ENCODE measurements around the gene ARID3B.

The ARID3B gene

DNA sequence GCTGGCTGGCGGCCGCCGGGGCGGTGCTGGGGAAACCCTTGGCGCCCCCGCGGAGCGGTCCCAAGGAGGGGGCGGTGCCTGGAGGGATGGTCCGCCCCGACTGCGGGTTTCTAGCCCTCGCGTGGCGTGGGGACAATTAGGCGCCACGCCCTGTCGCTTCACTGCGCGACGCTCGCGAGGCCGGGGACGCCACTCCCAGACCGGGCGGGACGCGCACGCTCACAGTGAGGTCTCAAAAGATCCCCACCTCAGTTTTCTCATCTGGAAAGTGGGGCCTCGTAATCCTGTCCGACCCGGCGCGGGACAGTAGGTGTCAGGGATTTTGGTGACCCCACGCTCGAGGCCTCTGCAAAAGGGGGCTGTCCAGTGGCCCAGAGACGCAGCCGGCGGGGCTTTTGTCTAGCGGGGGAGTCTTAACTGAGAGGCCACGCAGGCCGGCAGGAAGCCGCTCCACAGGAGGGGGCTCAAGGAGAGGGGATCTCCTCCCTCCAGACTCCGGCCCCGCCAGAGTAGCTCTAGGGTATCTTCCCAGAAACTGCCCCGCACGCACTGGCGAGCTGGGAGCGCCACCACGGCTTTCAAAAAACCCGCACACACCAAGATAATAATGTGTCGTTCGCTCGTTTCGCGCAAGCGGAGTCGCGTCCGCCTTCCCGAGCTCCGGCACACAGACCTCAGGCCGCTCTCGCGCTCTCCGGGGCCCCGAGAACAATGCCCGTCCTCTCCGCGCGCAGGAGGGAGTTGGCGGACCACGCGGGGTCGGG, 73.9 kb downstream of the ARID3B start:
- DNase-seq (ENCODE audit: low read depth): peak; percentile 67
- TF ChIP-seq, protein P1, sequence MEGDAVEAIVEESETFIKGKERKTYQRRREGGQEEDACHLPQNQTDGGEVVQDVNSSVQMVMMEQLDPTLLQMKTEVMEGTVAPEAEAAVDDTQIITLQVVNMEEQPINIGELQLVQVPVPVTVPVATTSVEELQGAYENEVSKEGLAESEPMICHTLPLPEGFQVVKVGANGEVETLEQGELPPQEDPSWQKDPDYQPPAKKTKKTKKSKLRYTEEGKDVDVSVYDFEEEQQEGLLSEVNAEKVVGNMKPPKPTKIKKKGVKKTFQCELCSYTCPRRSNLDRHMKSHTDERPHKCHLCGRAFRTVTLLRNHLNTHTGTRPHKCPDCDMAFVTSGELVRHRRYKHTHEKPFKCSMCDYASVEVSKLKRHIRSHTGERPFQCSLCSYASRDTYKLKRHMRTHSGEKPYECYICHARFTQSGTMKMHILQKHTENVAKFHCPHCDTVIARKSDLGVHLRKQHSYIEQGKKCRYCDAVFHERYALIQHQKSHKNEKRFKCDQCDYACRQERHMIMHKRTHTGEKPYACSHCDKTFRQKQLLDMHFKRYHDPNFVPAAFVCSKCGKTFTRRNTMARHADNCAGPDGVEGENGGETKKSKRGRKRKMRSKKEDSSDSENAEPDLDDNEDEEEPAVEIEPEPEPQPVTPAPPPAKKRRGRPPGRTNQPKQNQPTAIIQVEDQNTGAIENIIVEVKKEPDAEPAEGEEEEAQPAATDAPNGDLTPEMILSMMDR (IDR thresholded peaks at IDR 0.05; ENCODE audit: low read length, missing control alignments): no peak
- peak overlapping the region; percentile 99 for H3K4me3 ChIP-seq (replicated peaks; ENCODE audit: low read depth, low read length)

DNA sequence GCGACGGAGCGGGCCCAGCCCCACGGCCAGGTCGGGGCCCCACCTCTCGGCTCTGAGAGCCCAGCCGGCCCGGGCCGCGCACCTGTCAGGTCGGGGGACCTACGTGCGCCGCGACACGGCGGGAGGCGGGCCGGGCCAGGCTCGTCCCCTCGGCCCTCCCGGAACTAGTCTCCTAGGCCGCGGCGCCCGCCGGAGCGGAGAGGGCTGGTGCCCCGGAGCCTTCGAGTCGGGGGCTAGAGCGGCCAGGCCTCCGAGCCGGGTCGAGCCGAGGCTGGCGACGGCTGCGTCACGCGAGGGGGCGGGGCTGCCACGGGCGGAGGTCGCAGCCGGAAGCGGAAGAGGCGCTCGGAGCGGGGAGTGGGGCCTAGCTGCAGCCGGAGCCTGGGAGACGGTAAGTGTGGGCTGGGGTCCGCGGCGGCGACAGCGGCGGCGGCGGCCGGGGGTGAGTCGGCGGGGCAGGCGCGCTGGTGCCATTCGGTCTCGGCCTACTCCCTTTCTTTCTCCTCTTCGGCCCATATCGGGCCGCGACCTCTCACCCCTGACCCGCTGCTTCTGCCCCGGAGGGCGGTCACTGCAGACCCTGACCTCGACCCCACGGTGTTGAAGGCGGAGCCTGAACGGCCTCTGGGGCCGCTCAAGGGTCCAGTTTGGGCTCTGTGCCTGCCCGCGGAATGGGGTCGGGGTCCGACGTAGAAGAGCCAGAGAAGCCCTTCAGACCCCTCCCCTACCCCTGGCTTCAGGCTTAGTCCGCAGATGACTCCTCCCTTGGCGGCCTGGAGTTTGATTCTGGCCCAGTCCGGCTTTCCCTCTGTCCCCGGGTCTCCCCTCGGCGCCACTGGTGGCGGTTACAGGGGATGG, 74.7 kb downstream of the ARID3B start, which contains the start of gene CLK3:
Gene CLK3 (plus strand): TSS at position 329 of the 858 bp plus-strand sequence. CDS start 3,361 bp downstream, outside the sequence.
- H3K4me3 ChIP-seq (replicated peaks; ENCODE audit: low read depth, low read length): peak within 1 kb of the TSS; percentile 99
- TF ChIP-seq, protein P1 (IDR thresholded peaks at IDR 0.05; ENCODE audit: low read length, missing control alignments): no peak
- DNase-seq (ENCODE audit: low read depth): peak; percentile 92

DNA sequence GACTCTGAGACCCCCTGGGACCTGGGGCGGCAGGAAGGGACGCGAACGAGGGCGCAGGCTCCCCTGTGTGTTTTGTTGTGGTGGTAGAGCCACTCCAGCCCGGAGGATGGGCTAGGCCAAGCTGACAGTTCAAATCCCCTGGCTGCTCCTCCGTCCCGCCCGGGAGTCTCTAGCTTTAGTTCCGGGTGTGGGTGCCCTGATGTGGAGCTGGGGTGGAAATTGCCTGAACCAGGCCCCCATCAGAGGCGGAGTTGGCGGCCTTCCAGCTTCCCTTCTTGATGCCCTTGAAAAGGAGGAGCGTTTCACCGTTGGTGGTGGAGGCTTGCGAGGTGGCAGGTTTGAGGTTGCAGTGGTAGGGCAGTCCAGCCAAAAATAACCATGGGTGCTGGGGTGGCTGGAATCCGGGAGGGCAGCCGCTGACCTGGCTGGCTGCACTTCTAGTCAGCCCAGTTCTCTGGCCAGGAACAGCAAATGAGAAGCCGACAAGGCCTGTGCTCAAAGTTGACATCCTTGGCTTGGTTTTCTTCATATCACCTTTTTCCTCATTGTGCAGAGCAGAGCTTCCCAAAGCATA, 75.4 kb downstream of the ARID3B start:
- DNase-seq (ENCODE audit: low read depth): peak; percentile 69
- H3K4me3 ChIP-seq (replicated peaks; ENCODE audit: low read depth, low read length): peak overlapping the region; percentile 99
- TF ChIP-seq, protein P1 (IDR thresholded peaks at IDR 0.05; ENCODE audit: low read length, missing control alignments): no peak

DNA sequence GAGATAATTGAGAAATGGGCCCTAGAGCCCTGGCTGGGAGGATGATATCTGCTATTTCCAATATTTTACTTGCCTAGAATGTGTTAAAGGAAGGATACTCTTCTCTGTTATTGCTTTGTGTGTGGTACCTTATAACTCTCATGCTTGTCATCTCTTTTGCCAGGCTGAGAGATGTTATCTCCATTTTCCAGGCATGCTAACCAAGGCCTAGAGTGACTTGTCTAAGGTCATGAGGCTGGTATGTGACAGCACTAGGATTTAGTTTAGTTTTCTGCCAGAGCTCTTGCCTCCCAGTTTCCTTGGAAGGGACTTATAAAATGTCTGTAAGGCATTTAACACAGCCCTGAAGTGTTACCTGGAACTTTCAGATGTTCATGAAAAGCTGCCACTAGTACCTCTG, 76.0 kb downstream of the ARID3B start:
- no peak for DNase-seq (ENCODE audit: low read depth)
- peak overlapping the region; percentile 99 for H3K4me3 ChIP-seq (replicated peaks; ENCODE audit: low read depth, low read length)
- TF ChIP-seq, protein P1 (IDR thresholded peaks at IDR 0.05; ENCODE audit: low read length, missing control alignments): no peak

DNA sequence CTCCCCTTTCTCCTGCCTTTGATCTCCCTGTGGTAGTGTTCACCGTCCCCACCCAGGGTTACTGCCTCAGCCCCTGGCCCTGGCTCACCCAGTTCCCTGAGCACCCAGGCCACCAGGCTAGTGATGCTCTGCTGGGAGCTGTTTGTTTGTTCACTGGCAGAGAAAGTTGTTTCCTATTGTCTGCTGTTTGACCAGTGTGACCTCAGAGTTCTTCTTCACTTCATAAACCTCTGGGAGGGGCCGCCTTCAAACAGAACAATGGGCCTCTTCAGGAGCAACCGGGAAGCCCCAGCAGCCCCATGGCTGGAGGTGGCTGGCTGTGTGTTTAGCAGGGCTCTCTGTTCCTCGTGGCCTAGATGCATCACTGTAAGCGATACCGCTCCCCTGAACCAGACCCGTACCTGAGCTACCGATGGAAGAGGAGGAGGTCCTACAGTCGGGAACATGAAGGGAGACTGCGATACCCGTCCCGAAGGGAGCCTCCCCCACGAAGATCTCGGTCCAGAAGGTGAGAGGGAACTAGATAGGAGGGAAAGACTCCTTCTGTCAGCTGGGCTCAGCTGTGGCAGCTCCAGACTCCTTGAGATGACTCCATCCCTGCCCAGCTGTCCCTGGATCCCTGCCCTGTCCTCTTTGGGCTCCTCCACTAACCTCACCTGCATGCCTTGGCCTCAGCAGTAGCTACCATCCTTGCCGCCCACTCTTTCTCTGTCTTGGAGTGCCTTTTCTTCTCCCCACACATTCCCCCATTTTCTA, 78.0 kb downstream of the ARID3B start:
- no peak overlapping the region for H3K4me3 ChIP-seq (replicated peaks; ENCODE audit: low read depth, low read length)

More for the DNA sequence above, 78.0 kb downstream of the ARID3B start:
- TF ChIP-seq, protein P1 (IDR thresholded peaks at IDR 0.05; ENCODE audit: low read length, missing control alignments): no peak
- no peak for DNase-seq (ENCODE audit: low read depth)
